HFFc6 (cell line): Measurements from ENCODE around the gene ZNF419. TPM values are rescaled to one million over a fixed set of nuclear protein-coding genes. Genes with fewer than 3 reads are reported as not detected.
"Not testable (repeated sequence)": the region's sequence is repeated elsewhere in the genome, so short reads cannot be mapped to it uniquely, and the experiment has no call there.

Experiments used
- DNase-seq: peaks from one replicate; pipeline ENCODE4 v3.0.0-alpha.2; 2018
- H3K27ac Mint-ChIP-seq: 2 replicates; pipeline ENCODE4 v1.8.0; 2020; ENCODE audit warnings: mild to moderate bottlenecking, mixed read lengths
- H3K27me3 Mint-ChIP-seq: 2 replicates; pipeline ENCODE4 v1.8.0; 2021; ENCODE audit warnings: mild to moderate bottlenecking, moderate library complexity, mixed read lengths; ENCODE audit not compliant: insufficient read depth
- H3K36me3 Mint-ChIP-seq: 2 replicates; pipeline ENCODE4 v1.8.0; 2021; ENCODE audit warnings: low read depth, mixed read lengths
- H3K4me1 Mint-ChIP-seq: 2 replicates; pipeline ENCODE4 v1.8.0; 2020; ENCODE audit warnings: low read depth, mixed read lengths
- H3K4me3 Mint-ChIP-seq: 2 replicates; pipeline ENCODE4 v1.8.0; 2020; ENCODE audit warnings: mild to moderate bottlenecking, moderate library complexity, mixed read lengths
- H3K9me3 Mint-ChIP-seq: 2 replicates; pipeline ENCODE4 v1.8.0; 2020; ENCODE audit warnings: mild to moderate bottlenecking, mixed read lengths
- total RNA-seq, 6 experiments: library from RNA; stranded (reverse); fragmentation: NEBNext Ultra II Directional; extraction: Animal tissue kit (Norgen Biotek cat#: 25700); gene quantifications; 2 replicates in 1 of 6; 3 replicates in 5 of 6; pipeline ENCODE4 v1.2.3, GENCODE V29; 2021
- TF ChIP-seq, protein P1 (sequence below): fragments of 200-600 bp; sonication (generic); IDR thresholded peaks from 2 replicates; pipeline ENCODE4 v1.5.0; 2021; ENCODE audit warnings: antibody characterized with exemption, mild to moderate bottlenecking

Gene ZNF419
- total RNA-seq, 6 experiments from 2014 or later, result 6.3 to 10.6 (median 7.3) TPM

DNA sequence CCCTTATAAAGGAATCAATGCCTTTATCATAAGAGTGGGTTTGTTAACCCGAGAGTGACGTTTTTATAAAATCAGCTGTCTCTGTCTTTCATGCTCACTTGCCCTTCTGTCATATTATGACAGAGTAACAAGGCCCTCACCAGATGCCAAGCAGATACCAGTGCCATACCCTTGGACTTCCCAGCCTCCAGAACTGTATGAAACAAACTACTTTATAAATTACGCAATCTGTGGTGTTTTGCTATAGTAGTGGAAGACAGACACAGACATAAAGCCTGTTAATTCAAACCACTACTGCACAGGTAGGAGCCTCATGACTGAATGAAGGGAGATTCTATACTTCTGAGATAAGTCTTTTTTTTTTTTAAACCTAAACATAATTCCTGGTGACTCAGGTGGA is 35.2 kb upstream of the ZNF419 start:
- Mint-ChIP-seq H3K27ac (no peak overlapping the region), H3K27me3 (no peaks in the 10 kb centered on the region; the same call in 1 of the 2 replicates), H3K36me3 (peaks cover 36% of the 10 kb centered on the region), H3K9me3 (peaks cover 31% of the 10 kb centered on the region), H3K4me1 (no peaks in the 10 kb centered on the region), H3K4me3 (no peak overlapping the region)
- TF ChIP-seq, protein P1, sequence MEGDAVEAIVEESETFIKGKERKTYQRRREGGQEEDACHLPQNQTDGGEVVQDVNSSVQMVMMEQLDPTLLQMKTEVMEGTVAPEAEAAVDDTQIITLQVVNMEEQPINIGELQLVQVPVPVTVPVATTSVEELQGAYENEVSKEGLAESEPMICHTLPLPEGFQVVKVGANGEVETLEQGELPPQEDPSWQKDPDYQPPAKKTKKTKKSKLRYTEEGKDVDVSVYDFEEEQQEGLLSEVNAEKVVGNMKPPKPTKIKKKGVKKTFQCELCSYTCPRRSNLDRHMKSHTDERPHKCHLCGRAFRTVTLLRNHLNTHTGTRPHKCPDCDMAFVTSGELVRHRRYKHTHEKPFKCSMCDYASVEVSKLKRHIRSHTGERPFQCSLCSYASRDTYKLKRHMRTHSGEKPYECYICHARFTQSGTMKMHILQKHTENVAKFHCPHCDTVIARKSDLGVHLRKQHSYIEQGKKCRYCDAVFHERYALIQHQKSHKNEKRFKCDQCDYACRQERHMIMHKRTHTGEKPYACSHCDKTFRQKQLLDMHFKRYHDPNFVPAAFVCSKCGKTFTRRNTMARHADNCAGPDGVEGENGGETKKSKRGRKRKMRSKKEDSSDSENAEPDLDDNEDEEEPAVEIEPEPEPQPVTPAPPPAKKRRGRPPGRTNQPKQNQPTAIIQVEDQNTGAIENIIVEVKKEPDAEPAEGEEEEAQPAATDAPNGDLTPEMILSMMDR, result no peak
- no peak for DNase-seq

DNA sequence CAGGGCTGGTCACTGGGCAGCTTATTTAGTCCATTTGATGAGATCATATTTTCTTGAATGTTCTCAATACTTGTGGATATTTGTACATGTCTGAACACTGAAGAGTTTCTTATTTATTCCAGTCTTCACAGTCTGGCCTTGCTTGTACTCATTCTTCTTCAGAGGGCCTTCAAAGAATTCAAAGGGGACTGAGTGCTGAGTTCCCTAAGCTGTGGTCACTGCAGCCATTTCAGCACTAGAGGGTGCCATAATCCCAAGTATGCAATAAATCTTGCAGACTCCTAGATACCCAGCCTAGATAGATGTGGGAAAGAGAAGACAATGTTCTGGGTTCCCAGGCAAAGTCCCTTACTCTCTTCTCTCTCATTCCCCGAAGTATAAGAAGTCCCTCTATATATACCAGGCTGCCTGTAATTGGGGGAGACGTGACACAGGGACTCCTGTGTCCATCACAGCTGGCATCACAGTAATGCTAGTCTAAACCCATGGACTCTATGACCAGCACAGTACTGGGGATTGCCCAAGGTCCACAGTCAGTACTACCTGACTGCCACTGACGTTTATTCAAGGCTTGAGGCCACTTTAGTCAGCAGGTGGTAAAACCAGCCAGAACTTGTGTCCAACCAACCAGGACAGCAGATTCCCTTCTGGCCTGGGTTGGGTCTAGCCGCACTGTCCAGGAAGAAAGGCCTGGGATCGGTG is 21.7 kb upstream of the ZNF419 start:
- TF ChIP-seq, protein P1, result peak; percentile 82
- Mint-ChIP-seq H3K27ac (no peak overlapping the region), H3K36me3 (peaks cover 25% of the 10 kb centered on the region), H3K4me3 (no peak overlapping the region), H3K9me3 (peaks cover 23% of the 10 kb centered on the region), H3K4me1 (no peaks in the 10 kb centered on the region), H3K27me3 (no peaks in the 10 kb centered on the region)
- peak; percentile 50 for DNase-seq

DNA sequence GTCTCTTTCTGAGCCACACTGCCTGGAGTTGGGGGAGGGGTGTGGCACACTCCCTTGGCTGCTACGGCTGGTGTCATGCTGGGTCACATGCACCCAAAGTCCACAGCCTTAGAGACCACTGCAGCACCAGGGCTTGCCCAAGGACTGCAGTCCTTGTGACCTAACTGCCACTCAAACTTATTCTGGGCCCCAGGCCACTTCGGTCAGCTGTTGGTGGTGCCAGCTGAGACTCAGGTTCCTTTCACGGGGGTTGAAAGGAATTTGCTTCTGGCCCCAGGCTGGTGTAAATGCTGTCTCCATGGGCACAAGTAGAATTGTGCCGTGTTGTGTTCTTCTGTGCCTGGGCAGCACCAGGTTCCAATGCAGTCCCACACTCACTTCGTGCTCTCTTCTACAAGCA is 21.1 kb upstream of the ZNF419 start:
- no peak overlapping the region for H3K4me3 Mint-ChIP-seq
- no peak overlapping the region for H3K27ac Mint-ChIP-seq

DNA sequence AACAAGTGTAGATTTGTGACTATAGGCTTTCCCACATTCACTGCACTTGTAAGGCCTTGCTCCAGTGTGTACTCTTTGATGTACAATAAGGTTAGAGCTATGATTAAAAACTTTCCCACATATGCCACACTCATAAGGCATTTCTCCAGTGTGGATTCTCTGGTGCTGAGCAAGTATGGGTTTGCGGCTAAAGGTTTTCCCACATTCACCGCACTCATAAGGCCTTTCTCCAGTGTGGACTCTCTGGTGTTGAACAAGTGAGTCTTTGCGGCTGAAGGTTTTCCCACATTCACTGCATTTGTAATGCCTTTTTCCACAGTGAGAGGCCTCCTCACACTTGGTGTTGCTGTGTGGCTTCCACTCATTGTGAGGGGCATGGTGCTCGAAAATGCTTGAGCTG is 13.9 kb upstream of the ZNF419 start:
- TF ChIP-seq, protein P1, result no peak
- Mint-ChIP-seq H3K27ac (no peak overlapping the region), H3K36me3 (peaks cover 89% of the 10 kb centered on the region), H3K9me3 (peaks cover 94% of the 10 kb centered on the region), H3K4me3 (no peak overlapping the region), H3K27me3 (no peaks in the 10 kb centered on the region; the same call in 1 of the 2 replicates), H3K4me1 (peaks cover 8% of the 10 kb centered on the region; the same call in 1 of the 2 replicates)
- no peak for DNase-seq

More for the DNA sequence above, 21.1 kb upstream of the ZNF419 start:
- Mint-ChIP-seq H3K4me1 (no peaks in the 10 kb centered on the region), H3K9me3 (peaks cover 29% of the 10 kb centered on the region), H3K27me3 (no peaks in the 10 kb centered on the region; the same call in 1 of the 2 replicates), H3K36me3 (peaks cover 31% of the 10 kb centered on the region)
- TF ChIP-seq, protein P1, result no peak
- no peak for DNase-seq

DNA sequence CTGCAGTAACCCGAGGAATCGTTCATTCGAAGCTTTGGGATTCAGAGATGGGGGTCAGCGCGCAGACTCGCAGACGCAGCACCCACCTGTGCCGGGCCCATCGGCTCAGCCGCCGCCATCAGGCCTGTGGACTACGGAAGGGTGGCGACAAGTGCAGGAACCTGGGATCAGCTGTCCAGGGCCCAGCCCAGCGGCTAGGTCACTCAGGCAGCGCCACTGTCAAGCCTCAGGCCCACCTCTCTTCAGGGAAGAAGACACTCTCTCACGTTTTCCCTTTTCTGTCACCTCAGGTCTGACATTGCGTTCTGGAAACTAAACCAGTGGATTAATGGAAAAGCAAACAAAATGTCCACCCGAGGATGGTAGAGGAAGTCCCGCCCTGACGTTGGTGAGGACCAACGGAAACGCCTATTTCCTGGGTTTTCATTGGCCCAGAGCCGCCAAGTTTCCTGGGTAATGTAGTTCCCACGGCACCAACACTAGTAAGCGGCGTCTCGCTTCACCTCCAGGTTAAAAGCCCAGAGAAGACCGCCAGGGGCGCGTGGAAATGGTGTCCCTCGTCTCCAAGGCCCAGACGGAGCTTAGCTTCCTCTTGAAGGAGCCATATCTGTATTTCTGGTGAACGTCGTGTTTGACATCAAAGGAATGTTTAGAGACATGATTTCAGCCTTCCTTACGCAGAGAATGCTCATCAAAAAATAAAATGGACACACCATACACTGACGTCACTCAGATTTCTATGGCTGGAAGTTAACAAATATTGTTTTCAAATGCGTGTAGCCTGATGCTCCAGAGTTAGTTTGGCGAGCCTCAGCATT is 10.2 kb upstream of the ZNF419 start, which contains the start of gene ZNF772:
Gene ZNF772 (minus strand): TSS at position 376 of the 818 bp plus-strand sequence. CDS start 257 bp downstream, at position 119.
- H3K4me1 Mint-ChIP-seq, result peaks cover 8% of the 10 kb centered on the region; the same call in 1 of the 2 replicates
- H3K4me3 Mint-ChIP-seq, result peak within 1 kb of the TSS; percentile 86
- DNase-seq, result peak; percentile 82
- TF ChIP-seq, protein P1, result peak; percentile 70
- H3K9me3 Mint-ChIP-seq, result peaks cover 66% of the 10 kb centered on the region
- H3K27ac Mint-ChIP-seq, result peak within 1 kb of the TSS; percentile 65
- peaks cover 53% of the 10 kb centered on the region for H3K36me3 Mint-ChIP-seq
- no peaks in the 10 kb centered on the region; the same call in 1 of the 2 replicates for H3K27me3 Mint-ChIP-seq

DNA sequence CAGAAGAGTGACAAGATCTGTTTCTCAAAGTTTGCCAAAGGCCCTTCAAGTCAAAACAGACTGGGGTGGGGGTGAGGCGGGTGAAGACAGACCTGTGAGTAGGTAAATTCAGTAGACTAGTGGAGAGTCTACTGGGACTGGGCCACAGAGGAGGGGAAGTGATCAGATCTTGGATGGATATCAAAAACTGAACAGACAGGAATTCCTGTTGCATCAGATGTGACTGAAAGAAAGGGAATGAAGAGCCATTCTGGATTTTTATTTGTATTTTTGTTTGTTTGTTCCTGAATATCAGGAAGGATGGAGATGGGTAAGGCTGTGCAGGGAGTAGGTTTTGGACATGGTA is 722 bp downstream of the ZNF419 start:
- H3K36me3 Mint-ChIP-seq, result peaks cover 45% of the 10 kb centered on the region
- H3K27ac Mint-ChIP-seq, result peak overlapping the region; percentile 68
- H3K4me1 Mint-ChIP-seq, result peaks cover 17% of the 10 kb centered on the region
- H3K4me3 Mint-ChIP-seq, result peak overlapping the region; percentile 86
- H3K9me3 Mint-ChIP-seq, result peaks cover 17% of the 10 kb centered on the region
- DNase-seq, H3K27me3 Mint-ChIP-seq: not testable (repeated sequence)

DNA sequence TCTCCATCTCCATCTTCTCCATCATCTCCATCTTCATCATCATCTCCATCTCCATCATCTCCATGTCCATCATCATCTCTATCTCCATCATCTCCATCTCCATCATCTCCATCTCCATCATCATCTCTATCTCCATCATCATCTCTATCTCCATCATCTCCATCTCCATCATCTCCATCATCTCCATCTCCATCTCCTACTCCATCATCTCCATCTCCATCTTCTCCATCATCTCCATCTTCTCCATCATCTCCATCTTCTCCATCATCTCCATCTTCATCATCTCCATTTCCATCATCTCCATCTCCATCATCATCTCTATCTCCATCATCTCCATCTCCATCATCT is 11.8 kb downstream of the ZNF419 start:
- not testable (repeated sequence) for H3K27me3 Mint-ChIP-seq
- peak overlapping the region; percentile 12 for H3K27ac Mint-ChIP-seq
- H3K4me3 Mint-ChIP-seq, result peak overlapping the region; percentile 86

DNA sequence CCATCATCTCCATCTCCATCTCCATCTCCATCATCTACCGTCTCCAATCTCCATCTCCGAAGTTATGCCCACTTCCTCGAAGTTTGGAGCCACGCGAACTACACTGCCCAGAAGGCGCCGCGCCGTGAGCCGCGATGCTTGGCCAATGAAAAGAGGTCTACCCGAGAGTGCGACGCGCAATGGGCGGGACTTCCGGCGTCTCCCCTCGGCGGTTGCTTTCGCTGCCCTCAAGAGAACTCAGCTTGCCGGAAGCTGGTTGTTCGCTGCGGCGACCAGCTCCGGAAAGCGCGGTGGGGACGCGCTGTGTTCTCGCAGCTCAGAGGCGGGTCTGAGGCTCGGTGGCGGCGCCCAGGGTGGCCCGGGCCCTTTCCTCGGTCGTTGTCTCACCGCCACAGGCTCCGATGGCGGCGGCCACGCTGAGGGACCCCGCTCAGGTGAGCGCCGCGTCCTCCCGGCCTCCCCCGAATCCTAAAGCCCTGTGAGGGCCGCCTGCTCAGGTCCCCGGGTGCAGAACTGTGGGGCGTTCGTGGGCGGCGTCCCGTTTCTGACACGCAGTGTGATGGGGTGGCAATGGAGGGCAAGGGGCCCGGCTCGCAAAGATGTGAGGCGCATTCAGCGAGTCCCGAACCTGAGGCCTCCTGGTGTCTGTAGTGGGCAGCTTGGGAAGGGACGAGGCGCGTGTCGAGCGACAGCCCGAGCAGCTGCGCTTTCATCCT is 12.3 kb downstream of the ZNF419 start, which contains the start of gene ZNF773:
Gene ZNF773 (plus strand): TSS at position 259 of the 716 bp plus-strand sequence. CDS start 143 bp downstream, at position 402.
- peaks cover 59% of the 10 kb centered on the region for H3K36me3 Mint-ChIP-seq

More for the DNA sequence above, 11.8 kb downstream of the ZNF419 start:
- Mint-ChIP-seq H3K36me3 (peaks cover 59% of the 10 kb centered on the region), H3K9me3 (peaks cover 58% of the 10 kb centered on the region), H3K4me1 (peaks cover 20% of the 10 kb centered on the region)
- not testable (repeated sequence) for DNase-seq

More for the DNA sequence above, 12.3 kb downstream of the ZNF419 start, which contains the start of gene ZNF773:
- not testable (repeated sequence) for H3K27me3 Mint-ChIP-seq
- Mint-ChIP-seq H3K9me3 (peaks cover 57% of the 10 kb centered on the region), H3K4me1 (peaks cover 20% of the 10 kb centered on the region), H3K4me3 (peak within 1 kb of the TSS; percentile 86), H3K27ac (peak within 1 kb of the TSS; percentile 69)
- DNase-seq, result peak; percentile 92
